Stimulated activated CD4-positive, alpha-beta T cell treated with anti-CD3 and anti-CD28 coated beads, Interleukin-15, amount 100 ng/mL, for 24 hours (primary cell): ENCODE measurements around the gene IL4R.
"Not testable (repeated sequence)": the region's sequence is repeated elsewhere in the genome, so short reads cannot be mapped to it uniquely, and the experiment has no call there.

Source experiments
- DNase-seq: peaks from one replicate; pipeline ENCODE4 v3.0.0-alpha.2; 2020

Gene IL4R

DNA sequence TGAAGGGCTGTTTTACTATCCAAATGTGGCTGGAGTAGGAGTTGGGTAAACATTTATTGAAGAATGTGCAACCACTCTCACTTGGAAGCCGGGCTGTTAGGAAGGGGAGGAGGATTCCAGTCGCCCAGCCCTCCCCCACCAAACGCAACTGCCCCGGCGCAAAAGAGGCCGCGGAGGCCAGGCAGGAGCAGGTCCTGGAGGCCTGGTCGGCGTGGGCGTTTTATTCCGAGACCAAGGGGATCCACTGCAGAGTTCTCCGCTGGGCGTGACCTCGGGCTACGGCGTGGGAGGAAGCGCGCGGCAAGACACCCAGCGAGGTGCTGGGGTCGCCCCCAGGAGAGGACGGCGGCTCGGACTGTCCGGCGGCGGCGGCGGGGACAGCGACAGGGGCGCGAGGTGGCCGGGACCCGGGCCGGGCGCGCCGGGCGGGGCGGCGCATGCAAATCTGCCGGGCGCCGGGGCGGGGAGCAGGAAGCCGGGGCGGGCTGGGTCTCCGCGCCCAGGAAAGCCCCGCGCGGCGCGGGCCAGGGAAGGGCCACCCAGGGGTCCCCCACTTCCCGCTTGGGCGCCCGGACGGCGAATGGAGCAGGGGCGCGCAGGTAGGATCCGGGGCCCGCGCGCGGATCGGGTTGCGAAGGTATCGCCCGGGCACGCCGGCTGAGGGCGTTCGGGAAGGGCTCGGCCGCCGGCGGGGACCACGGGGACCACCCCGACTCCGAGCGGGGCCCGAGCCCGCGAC lies at the start of gene IL4R:
TSS of gene IL4R (plus strand) at position 553 of the 739 bp plus-strand sequence. CDS start 26,230 bp downstream, outside the sequence.
- DNase-seq, result peak; percentile 90

DNA sequence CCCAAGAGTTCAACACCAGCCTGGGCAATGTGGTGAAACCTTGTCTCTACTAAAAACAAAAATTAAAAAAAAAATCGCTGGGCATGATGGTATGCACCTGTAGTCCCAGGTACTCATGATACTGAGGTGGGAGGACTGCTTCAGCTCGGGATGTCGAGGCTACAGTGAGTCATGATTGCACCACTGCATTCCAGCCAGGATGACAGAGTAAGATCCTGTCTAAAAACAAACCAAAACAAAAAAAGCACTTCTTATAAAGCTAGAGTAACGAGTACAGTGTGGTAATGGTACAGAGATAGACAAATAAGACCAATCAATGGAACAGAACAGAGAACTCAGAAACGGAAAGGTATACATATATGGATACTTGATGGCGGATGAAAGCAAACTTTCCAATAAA lies 49.6 kb upstream of the IL4R start:
- no peak for DNase-seq

DNA sequence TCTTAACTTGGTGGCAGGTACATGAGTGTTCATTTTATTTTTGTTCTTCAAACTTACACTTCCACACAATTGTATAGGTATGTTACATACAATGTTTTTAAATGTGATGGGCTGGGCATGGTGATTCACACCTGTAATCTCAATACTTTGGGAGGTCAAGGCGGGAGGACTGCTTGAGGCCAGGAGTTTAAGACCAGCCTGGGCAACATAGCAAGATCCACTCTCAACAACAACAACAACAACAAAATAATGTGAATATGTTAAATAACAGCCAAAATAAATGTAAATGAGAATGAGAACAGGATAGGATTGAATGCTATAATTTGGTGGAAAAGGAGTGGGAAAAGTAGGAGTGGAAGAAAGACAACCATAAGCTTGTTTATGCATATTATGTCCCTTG lies 47.8 kb upstream of the IL4R start:
- no peak for DNase-seq

DNA sequence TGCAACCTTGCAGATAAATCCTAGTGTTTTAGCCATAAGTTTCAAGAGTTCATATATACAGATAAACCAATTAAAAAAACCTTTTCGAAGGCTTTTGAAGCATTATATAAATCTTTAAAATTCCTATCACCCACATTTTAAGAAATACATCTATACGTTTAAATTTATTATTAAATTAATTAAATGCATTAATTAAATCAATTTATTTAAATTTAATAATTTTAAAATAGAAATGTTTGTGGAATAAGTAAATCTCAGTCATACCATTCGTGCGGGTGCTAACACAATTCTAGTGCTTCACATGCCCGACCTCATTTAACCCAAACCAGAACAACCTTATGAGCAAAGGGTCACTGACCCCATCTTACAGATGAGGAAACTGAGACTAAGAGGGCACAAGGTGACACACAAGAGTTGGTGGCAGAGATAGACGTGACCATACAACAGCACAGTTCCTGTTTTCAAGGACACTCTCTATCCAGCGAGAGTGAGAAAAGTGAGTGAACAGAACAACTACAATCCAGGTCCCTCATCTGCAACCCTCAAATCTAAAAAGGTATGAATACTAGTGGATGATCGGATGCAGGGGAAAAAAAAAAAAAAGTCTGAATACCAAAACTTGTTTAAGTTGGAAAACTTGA lies 46.6 kb upstream of the IL4R start:
- DNase-seq, result no peak

DNA sequence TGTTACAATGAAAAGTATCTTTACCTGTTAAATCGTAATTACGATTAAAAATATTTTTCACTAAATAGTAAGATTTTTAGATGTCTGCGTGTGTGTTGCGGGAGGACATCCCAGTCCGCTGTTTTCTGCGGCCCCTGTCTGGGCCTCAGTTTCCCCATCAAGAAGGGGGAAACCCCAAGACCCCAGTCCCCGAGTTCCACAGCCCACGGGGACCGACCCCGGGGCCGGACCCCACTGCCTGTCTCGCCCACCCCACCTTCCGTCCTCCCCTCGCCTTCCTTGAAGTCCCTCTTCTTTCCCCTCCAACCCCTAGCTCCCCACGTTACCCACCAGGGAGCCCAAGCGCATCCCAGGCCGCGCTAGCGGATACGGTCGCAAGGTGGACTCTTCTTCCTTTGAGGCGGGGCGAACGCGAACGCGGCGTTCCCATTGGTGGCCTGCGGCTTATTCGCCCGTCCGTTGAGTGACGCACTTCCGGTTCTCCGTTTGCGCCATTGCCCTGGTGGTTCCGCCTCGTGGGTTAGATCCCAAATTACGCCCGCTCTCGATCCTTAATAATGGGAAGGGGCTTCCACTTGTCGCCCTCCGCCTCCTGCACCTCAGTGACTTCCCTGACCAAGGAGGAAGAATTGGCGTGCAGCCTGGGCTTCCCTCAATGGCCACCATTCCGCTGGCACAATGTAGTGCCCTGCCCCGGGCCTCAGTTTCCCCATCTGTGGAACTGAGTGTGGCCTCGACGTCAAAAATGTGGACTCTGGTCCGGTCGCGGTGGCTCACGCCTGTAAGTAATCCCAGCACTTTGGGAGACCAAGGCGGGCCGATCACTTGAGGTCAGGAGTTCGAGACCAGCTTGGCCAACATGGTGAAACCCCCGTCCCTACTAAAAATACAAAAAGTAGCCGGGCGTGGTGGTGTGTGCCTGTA lies 45.1 kb upstream of the IL4R start, which contains the start of gene NSMCE1:
TSS of gene NSMCE1 (minus strand) at position 397 of the 924 bp plus-strand sequence. CDS start 11,202 bp downstream, outside the sequence.
- peak; percentile 99 for DNase-seq

DNA sequence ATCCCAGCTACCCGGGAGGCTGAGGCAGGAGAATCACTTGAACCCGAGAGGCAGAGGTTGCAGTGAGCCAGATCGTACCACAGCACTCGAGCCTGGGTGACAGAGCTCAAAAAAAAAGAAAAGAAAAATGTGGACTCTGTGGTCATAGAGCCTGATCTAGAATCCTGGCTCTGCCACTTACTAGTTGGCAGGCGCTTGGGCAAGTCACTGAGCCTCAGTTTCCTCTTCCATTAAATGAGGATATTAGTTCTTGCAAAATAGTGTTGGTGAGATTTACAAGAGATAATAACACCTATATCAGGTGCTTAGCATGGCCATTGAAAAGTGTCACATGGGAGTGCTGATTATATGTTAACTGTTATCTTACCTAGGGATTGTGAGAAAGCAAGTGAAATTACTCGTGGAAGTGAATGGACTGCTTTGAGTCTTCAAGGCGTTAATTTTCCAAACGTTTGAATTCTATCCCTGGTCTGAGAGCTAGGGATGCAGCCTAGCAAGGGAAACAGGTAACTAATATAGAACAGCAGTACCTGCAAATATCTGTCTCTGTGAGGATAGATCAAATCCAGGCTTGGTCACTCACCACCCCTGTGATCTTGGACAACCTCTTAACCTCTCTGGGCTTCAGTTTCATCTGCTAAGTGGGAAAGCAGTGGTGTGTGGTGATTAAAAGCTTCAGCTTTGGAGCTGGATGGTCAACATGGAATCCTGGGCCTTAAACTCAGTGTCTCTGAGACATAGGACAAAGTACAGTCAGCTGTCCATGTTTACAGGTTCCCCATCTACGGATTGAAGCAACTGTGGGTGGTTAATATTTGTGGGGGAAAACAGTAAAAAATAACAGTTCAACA lies 44.2 kb upstream of the IL4R start:
- DNase-seq, result no peak

DNA sequence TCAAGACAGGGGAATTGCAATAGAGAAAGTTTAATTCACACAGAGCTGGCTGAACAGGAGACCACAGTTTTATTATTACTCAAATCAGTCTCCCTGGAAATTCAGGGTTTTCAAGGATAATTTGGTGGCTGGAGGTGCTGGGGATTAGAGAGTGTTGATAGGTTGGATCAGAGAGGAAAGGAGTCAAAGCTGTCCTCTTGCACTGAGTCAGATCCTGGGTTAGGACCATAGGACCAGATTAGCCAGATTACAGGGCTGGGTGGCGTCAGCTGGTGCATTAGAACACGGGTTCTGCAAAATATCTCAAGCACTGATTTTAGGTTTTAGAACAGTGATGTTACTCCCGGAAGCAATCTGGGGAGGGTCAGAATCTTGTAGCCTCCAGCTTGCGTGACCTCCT lies 43.4 kb upstream of the IL4R start:
- DNase-seq, result no peak

DNA sequence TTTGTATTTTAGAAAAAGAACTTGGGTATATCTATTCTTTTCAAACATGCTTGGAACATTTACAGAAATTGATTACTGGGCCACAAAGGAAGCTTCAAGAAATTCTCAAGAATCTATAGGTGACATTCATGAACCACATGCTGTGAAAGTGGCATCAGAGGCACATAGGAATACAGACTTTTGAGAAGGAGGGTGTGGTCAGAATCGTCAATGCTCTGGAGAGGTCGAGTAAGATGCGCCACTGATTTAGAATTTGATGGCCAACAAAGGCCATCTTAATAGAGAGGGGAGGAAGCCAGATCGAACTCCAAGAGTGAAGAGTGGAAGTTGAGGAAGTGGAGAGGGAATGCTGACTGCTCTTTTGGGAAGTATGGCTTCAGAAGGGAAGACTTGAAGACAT lies 41.7 kb upstream of the IL4R start:
- no peak for DNase-seq

DNA sequence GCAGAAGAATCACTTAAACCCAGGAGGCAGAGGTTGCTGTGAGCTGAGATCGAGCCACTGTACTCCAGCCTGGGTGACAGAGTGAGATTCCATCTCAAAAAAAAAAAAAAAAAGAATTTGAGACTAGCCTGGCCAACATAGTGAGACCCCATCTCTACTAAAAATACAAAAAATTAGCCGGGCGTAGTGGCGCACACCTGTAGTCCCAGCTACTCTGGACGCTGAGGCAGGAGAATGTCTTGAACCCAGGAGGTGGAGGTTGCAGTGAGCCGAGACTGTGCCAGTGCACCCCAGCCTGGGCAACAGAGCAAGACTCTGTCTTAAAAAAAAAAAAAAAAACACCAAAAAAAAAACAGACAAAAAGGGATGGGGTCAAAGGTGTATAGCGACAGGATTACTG lies 41.1 kb upstream of the IL4R start:
- DNase-seq, result not testable (repeated sequence)

DNA sequence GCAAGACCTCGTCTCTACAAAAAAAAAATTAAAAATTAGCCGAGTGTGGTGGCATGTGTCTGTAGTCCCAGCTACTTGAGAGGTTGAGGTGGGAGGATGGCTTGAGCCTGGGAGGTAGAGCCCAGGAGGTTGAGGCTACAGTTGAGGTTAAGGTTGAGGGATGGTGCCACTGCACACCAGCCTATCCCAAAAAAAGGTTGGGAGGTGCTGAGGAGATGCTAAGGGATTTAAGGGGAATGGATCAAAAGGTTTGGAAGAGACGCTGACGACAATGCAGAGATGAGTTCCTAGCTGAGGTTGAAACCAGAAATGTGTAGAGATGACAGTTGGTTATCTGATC lies 40.5 kb upstream of the IL4R start:
- no peak for DNase-seq

DNA sequence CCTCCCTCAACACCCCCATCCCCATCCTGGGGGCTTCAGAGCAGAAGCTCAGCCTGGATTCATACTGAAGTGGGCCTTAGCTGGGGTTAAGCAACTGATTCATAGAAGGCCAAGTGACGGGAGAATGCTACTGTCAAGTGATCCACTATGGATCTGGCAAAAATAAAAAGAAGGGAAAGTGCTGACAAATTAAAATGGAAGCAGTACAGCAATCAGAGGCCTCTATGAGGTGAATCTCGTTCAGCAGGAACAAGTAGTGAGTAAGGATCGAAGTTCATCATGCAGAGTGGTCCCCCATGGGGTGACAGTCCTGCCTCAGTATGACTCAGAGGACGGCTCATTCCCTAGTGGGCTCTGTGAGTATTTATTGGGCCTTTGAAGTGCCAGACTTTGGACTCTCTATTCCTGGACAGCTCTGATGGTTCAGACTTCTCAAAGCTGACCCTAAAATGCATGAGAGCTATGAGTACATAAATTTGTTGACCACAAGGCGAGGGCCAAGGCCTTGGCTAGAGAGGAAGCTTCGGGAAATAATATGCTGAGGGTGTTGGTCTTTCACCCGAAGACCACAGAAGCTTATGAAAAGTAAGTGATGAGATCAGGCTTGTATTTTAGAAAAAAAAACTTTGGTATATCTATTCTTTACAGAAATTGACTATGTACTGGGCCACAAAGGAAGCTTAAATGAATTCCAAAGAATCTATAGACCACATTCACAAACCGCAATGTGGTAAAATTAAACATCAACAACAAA lies 39.9 kb upstream of the IL4R start:
- DNase-seq, result peak; percentile 71

DNA sequence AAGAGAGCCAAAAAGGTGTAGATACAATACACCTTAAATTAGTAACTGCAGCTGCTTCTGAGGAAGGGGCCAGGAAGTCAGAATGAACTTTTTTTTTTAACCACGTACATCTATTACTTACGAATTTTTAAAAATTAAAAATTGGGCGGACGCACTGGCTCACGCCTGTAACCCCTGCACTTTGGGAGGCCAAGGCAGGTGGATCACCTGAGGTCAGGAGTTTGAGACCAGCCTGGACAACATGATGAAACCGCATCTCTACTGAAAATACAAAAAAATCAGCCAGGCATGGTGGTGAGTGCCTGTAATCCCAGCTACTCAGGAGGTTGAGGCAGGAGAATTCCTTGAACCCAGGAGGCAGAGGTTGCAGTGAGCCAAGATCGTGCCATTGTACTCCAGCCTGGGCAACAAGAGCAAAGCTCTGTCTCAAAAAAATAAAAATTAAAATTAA lies 39.3 kb upstream of the IL4R start:
- not testable (repeated sequence) for DNase-seq

DNA sequence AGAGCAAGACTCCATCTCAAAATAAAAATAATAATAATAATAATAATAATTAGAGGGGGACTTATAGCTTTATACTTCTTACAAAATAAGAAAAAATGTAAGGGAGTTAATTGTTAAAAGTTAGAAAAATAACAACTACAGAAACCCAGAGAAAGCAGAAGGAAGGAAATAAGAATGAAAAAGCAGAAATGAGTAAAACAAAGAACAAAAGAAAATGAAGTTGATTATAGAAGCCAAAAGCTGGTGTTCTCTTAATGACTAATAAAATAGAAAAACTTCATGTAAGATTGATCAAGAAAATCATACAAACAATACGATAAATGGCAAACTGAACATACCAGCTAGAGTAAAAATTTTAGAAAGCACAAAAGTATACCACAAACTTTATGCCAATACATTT lies 38.4 kb upstream of the IL4R start:
- no peak for DNase-seq

DNA sequence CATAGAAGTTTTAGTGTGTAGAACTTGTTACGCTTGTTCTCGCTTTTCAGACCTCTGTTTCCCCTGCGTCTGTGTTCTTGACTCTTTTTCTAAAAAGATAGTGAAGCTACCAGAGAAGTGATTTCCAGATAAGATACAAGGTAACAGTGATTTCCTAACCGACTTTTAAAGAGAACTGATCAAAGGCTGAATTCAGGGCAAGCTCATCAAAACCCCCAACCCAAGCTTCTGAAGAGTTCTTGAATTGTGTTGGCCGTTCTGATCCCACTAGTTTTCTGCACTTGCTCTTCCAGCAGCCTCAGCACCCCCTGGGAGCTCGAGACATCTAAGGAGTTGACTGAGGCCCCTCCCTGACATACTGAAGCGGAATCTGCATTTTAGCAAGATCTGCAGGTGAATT lies 32.5 kb upstream of the IL4R start:
- no peak for DNase-seq

DNA sequence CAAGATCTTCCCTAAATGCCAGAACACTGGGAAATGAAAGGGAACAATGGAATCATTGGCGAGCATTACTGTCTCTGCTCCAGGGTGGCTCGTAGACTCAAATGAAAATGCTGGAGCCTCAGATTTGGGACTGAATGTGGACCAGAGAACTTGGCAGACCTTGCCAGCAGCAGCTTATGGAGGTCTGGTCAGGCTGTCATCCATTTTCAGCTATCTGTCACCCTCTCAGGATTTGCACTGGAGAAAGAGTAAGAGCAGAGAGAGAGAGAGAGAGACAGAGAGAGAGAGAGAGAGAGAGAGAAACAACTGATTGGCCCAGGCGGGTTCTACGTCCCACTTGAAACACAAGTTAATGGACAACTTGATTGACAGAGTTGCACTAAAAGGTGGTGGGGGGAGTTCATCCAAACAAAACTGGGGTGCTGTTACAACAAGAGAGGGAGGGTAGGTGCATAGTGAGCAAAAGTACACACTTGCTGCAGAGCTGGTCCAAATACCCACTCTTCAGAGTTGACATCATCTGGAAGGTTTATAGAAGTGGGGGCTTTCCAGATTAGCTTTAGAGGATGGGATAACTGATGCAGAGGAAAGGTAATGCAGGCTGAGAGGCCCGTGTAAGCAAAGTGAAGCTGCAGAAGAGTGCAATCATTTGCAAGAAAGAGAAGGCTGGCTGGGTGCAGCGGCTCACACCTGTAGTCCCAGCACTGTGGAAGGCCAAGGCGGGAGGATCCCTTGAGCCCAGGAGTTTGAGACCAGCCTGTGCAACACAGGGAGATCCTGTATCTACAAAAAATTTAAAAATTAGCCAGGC lies 28.7 kb upstream of the IL4R start:
- no peak for DNase-seq

DNA sequence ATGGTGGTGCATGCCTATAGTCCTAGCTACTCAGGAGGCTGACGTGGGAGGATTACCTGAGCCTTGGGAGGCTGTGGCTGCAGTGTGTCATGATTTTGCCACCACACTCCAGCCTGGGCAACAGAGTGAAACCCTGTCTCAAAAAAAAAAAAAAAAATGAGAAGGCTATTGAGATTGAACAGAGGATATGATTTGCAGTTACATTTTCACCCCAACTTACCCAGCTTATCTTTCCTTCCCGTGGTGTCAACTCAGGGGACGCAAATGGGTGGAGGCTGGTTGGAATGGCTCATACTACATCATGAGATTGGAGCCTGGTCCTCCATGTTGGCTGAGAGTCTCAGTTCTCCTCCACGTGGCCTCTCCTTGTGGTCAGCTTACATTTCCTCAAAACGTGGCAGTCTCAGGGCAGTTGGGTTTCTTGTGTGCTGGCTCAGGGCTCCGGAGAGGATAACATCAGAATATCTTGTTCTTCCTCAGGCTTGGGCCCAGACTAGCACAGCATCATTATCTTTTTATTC lies 28.0 kb upstream of the IL4R start:
- DNase-seq, result no peak

DNA sequence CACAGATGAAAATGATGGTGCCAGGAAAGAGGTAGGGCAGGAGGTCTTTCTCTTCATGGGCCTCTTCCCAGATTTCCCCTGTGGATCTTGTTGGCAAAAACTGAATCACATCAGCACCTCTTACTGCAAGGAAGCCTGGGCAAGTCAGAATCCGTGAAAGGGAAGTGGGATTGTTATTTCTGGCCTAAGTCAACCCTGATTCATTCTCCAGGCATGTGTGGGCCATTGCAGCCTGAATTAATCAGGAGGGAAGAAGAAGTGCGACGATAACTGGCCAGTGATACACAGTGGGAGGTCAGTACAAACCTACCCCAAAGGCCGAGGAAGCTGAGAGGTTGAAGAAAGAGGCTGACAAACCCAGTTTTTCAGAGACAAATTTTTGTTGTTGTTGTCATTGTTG lies 27.3 kb upstream of the IL4R start:
- no peak for DNase-seq

DNA sequence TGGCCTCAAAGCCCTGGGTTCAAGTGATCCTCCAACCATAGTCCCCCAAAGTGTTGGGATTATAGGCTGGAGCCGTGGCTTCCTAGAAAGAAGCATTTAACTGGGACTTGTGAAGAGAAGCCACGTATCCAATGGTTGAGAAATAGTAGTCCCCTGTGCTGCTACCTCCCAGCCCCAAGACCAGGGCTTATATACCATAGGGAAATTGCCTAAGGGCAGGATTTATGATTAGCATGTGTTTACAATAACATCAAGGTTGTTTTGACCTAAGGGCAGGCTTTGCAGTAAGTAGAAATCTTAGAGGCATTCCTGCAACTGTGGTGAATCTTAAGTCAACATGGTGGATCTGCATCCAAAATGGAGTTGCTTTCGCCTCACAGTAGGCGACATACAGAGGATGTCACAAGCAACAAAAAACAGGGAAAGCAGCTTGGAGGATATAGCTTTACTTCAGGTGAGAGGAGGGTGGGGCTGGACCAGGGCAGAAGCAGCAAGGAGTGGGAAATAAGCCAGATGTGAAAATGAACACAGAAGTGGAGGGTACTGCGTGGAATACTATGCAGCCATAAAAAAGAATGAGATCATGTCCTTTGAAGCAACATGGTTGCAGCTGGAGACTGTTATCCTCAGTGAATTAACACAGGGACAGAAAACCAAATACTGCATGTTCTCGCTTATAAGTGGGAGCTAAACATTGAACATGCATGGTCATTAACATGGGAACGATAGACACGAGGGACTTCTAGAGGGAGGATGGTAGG lies 26.5 kb upstream of the IL4R start:
- DNase-seq, result no peak

DNA sequence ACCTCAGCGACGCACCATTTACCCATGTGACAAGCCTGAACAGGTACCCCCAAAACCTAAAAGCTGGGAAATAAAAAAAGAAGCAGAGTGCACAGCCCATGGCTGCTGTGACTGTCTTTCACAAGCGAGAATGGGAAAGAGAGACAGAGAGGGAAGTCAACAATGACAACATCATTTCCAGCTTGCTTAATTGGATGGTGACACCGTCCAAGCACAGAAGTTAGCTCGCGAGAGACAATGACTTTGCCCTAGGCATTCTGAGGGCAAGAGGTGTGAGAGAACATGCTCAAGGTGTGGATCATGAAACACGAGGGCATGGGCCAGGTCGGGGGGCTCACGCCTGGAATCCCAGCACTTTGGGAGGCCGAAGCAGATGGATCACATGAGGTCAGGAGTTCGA lies 25.9 kb upstream of the IL4R start:
- no peak for DNase-seq

DNA sequence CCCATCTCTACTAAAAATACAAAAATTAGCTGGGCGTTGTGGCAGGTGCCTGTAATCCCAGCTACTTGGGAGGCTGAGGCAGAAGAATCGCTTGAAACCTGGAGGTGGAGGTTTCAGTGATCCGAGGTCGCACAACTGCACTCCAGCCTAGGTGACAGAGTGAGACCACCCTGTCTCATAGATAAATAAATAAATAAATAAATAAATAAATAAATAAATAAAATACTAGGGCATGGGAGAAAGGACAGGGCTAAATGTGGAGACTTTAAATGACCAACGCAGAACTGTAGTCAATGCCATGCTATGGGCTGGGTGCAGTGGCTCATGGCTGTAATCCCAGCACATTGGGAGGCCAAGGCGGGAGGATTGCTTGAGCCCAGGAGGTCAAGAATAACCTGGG lies 25.5 kb upstream of the IL4R start:
- DNase-seq, result not testable (repeated sequence)
